ENCODE results near the gene MRPL37.

The MRPL37 gene

GRCh38 chr1:54241364-54241763, 41.4 kb downstream of the MRPL37 start:
- no peak for DNase-seq

GRCh38 chr1:54243022-54243421, 43.1 kb downstream of the MRPL37 start:
- DNase-seq, result no peak

- no peak for DNase-seq
Observed at GRCh38 chr1:54244655-54245054, 44.7 kb downstream of the MRPL37 start.

- DNase-seq, result no peak
Observed at GRCh38 chr1:54245501-54245900, 45.5 kb downstream of the MRPL37 start.

GRCh38 chr1:54246116-54246721, 46.3 kb downstream of the MRPL37 start:
- DNase-seq, result no peak

GRCh38 chr1:54247863-54248515, 48.0 kb downstream of the MRPL37 start:
- DNase-seq, result no peak

GRCh38 chr1:54248966-54249365, 49.0 kb downstream of the MRPL37 start:
- no peak for DNase-seq

GRCh38 chr1:54249819-54250435, 50.0 kb downstream of the MRPL37 start:
- peak; percentile 85 for DNase-seq

- DNase-seq, result no peak
Observed at GRCh38 chr1:54250670-54251069, 50.7 kb downstream of the MRPL37 start.

GRCh38 chr1:54252371-54252936, 52.5 kb downstream of the MRPL37 start:
- no peak for DNase-seq

- peak; percentile 93 for DNase-seq
Observed at GRCh38 chr1:54253480-54253879, 53.5 kb downstream of the MRPL37 start.

GRCh38 chr1:54254055-54254454, 54.1 kb downstream of the MRPL37 start:
- DNase-seq, result peak; percentile 60

GRCh38 chr1:54255026-54255702, 55.2 kb downstream of the MRPL37 start:
- peak; percentile 39 for DNase-seq

- no peak for DNase-seq
Observed at GRCh38 chr1:54256522-54257345, 56.8 kb downstream of the MRPL37 start.

GRCh38 chr1:54257346-54257620, 57.3 kb downstream of the MRPL37 start:
- no peak for DNase-seq

GRCh38 chr1:54257876-54258275, 57.9 kb downstream of the MRPL37 start:
- DNase-seq, result no peak

- DNase-seq, result no peak
Observed at GRCh38 chr1:54259546-54260140, 59.7 kb downstream of the MRPL37 start.

- no peak for DNase-seq
Observed at GRCh38 chr1:54260810-54261209, 60.8 kb downstream of the MRPL37 start.

GRCh38 chr1:54262244-54262643, 62.3 kb downstream of the MRPL37 start:
- DNase-seq, result no peak

GRCh38 chr1:54263601-54264226, 63.7 kb downstream of the MRPL37 start:
- DNase-seq, result no peak

- DNase-seq, result no peak
Observed at GRCh38 chr1:54265126-54265525, 65.2 kb downstream of the MRPL37 start.

GRCh38 chr1:54265659-54266058, 65.7 kb downstream of the MRPL37 start:
- no peak for DNase-seq

Data from fibroblast of skin of scalp (primary cell).